Upper lobe of left lung (tissue), 6 donors: ENCODE measurements around the gene AHSP. TPM values are rescaled to one million over a fixed set of nuclear protein-coding genes. Genes with fewer than 3 reads are reported as not detected.

Experiments
- ATAC-seq, 2 donors: fragments of 200-7000 bp; cut with Tn5 transposase; one replicate each; pipeline ENCODE4 v1.9.1; 2022; ENCODE audit warnings: mild to moderate bottlenecking in 2 of 2, moderate library complexity in 2 of 2; ENCODE audit not compliant: low FRiP score in 2 of 2
- DNase-seq, 2 donors: peaks; one replicate each; pipeline ENCODE4 v3.0.0-alpha.2; 2019 to 2020
- H3K27ac ChIP-seq, 4 donors: fragments of 200-600 bp; sonication (generic); one replicate each; pipeline ENCODE4 v1.5.1; 2016 to 2019
- H3K27me3 ChIP-seq, 4 donors: fragments of 200-600 bp; sonication (generic); one replicate each; pipeline ENCODE4 v1.5.1; 2017 to 2019
- H3K36me3 ChIP-seq, 4 donors: fragments of 200-600 bp; sonication (generic); one replicate each; pipeline ENCODE4 v1.5.1; 2016 to 2019
- H3K4me1 ChIP-seq, 4 donors: fragments of 200-600 bp; sonication (generic); one replicate each; pipeline ENCODE4 v1.5.1; 2018 to 2019
- H3K4me3 ChIP-seq, 4 donors: fragments of 200-600 bp; sonication (generic); one replicate each; pipeline ENCODE4 v1.5.1; 2017 to 2019; ENCODE audit warnings: mild to moderate bottlenecking in 2 of 4, moderate library complexity in 1 of 4
- H3K9me3 ChIP-seq, 4 donors: fragments of 200-600 bp; sonication (generic); one replicate each; pipeline ENCODE4 v1.5.1; 2018 to 2019
- CTCF ChIP-seq, 6 experiments: fragments of 450-650 bp in 4 of 6; fragments of 200-600 bp in 2 of 6; sonication (generic) in 2 of 6; IDR thresholded peaks; one replicate each; pipeline ENCODE4 v1.5.1; 2016 to 2019; ENCODE audit warnings: antibody characterized with exemption in 6 of 6
- EP300 ChIP-seq, 4 donors: sonication (generic); formaldehyde crosslinking; IDR thresholded peaks; one replicate each; pipeline ENCODE4 v1.5.1; 2017; ENCODE audit warnings: antibody characterized with exemption in 4 of 4, control low read depth in 2 of 4
- POLR2A ChIP-seq, 4 donors: fragments of 450-650 bp; IDR thresholded peaks; one replicate each; pipeline ENCODE4 v1.5.1; 2016 to 2017; ENCODE audit warnings: antibody characterized with exemption in 4 of 4, mild to moderate bottlenecking in 2 of 4
- POLR2AphosphoS5 ChIP-seq, 2 donors: sonication (generic); formaldehyde crosslinking; IDR thresholded peaks; one replicate each; pipeline ENCODE4 v1.5.1; 2017; ENCODE audit warnings: antibody characterized with exemption in 2 of 2
- WGBS, 2 donors: methylation state at CpG; one replicate each; pipeline ENCODE4 v1.1.5; 2017 to 2018; 5-methylcytosine and 5-hydroxymethylcytosine counted together
- total RNA-seq, 6 donors: library from RNA; depleted of rRNA in 4 of 6; stranded (reverse); fragments of >200 nt in 4 of 6; gene quantifications; one replicate each; pipeline versions ENCODE4 v1.1.0 to v1.2.1, GENCODE V29; 2016 to 2021
- donor health status: DM: no; HTN: no; CAD: no; lungs with moderate emphysema.
- donor health status: DM: no; HTN: yes; CAD: no; lungs with severe emphysema.

The AHSP gene
- total RNA-seq, 6 donors from 2014 or later: not detected

DNA sequence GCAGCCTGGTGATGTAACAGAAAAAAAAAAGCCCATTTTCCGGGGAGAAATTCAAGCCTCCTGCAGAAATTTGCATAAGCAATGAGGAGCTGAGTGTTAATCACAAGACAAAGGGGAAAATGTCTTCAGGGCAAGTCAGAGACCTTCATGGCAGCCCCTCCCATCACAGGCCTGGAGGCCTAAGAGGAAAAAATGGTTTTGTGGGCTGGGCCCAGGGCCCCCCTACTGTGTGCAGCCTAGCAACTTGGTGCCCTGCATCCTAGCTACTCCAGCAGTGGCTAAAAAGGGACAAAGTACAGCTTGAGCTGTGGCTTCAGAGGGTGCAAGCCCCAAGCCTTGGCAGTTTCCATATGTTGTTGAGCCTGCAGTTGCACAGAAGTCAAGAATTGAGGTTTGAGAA, 49.7 kb downstream of the AHSP start:
- no peak for TF ChIP-seq CTCF (IDR thresholded peaks at IDR 0.05)
- no peak for TF ChIP-seq EP300 (IDR thresholded peaks at IDR 0.05)
- no peak for TF ChIP-seq POLR2A (IDR thresholded peaks at IDR 0.05)
- TF ChIP-seq POLR2AphosphoS5 (IDR thresholded peaks at IDR 0.05): no peak
- DNase-seq: no peak
- 81 to 93% methylated on average over 1 of the region's 1 CpG for WGBS, 2 donors
- no peaks in the 10 kb centered on the region for H3K36me3 ChIP-seq
- no peak overlapping the region for H3K27ac ChIP-seq
- ATAC-seq: no peak
- no peak overlapping the region for H3K4me3 ChIP-seq
- no peaks in the 10 kb centered on the region for H3K27me3 ChIP-seq
- H3K9me3 ChIP-seq: peaks cover 2 to 33% (median 18%) of the 10 kb centered on the region in 4 donors
- no peaks in the 10 kb centered on the region for H3K4me1 ChIP-seq

Other genes starting within 250 kb of the AHSP start
- 100 to 1,000 TPM in 4 of 6 donors, 10 to 100 TPM in 2; 24.0 to 318 (median 134) TPM for gene ITGAX, start 172.7 kb upstream of the AHSP start, total RNA-seq
- under 1 TPM in 3 of 6 donors, not detected in 3; 0.15 to 0.69 (median 0.52) TPM for gene ITGAD, start 134.6 kb upstream of the AHSP start, total RNA-seq
- gene COX6A2, start 99.5 kb upstream of the AHSP start, total RNA-seq: not detected
- 1 to 10 TPM in 1 of 6 donors, under 1 TPM in 4, not detected in 1; 0.30 to 1.0 (median 0.77) TPM for gene ZNF843, start 85.1 kb upstream of the AHSP start, total RNA-seq
- 10 to 100 TPM in 5 of 6 donors, 1 to 10 TPM in 1; 6.6 to 18.9 (median 16.2) TPM for gene ARMC5, start 68.4 kb upstream of the AHSP start, total RNA-seq
- gene TGFB1I1, start 55.7 kb upstream of the AHSP start, total RNA-seq: 10 to 100 TPM; 21.0 to 62.8 (median 27.8) TPM
- 1 to 10 TPM in 4 of 6 donors, under 1 TPM in 2; 0.84 to 3.3 (median 1.2) TPM for gene SLC5A2, start 44.8 kb upstream of the AHSP start, total RNA-seq
- gene RUSF1, start 19.5 kb upstream of the AHSP start, total RNA-seq: 100 to 1,000 TPM in 1 of 6 donors, 10 to 100 TPM in 5; 46.8 to 132 (median 80.6) TPM